GM12878 (cell line): Measurements from ENCODE around the gene TRIM61.
"Not testable (repeated sequence)": the region's sequence is repeated elsewhere in the genome, so short reads cannot be mapped to it uniquely, and the experiment has no call there.

Experiments
- CBX5 ChIP-seq: sonication (generic); IDR thresholded peaks from 2 replicates; pipeline ENCODE4 v1.6.1; 2016; ENCODE audit warnings: low read depth, moderate library complexity, mild to moderate bottlenecking, inconsistent platforms
- CHD2 ChIP-seq: IDR thresholded peaks from 2 replicates; pipeline ENCODE4 v1.6.1; 2011; ENCODE audit warnings: low read depth, low read length, improper control_type of control experiment, borderline replicate concordance
- CREB1 ChIP-seq: IDR thresholded peaks from 2 replicates; pipeline ENCODE4 v1.6.1; 2012; ENCODE audit warnings: low read depth, mild to moderate bottlenecking, inconsistent platforms
- CTCF ChIP-seq, 3 experiments: IDR thresholded peaks in 2 of 3; conservative IDR thresholded peaks in 1 of 3; 2 replicates each; pipeline ENCODE4 v1.5.1; 2011; ENCODE audit warnings: low read depth in 3 of 3, low read length in 3 of 3, mild to moderate bottlenecking in 3 of 3, control low read depth in 2 of 3, moderate library complexity in 2 of 3, inconsistent platforms in 1 of 3, mixed read lengths in 1 of 3; ENCODE audit not compliant: control insufficient read depth in 2 of 3, insufficient read depth in 1 of 3; ENCODE audit errors: extremely low read depth in 1 of 3
- IRF4 ChIP-seq: IDR thresholded peaks from 2 replicates; pipeline ENCODE4 v1.6.1; 2011; ENCODE audit warnings: low read depth, low read length
- POLR2A ChIP-seq: IDR thresholded peaks from 2 replicates; pipeline ENCODE4 v1.6.1; 2011; ENCODE audit warnings: low read depth, mild to moderate bottlenecking, low read length
- RBBP5 ChIP-seq: fragments of 200-600 bp; sonication (generic); conservative IDR thresholded peaks from 2 replicates; pipeline ENCODE4 v1.6.1; 2016
- SREBF1 ChIP-seq: IDR thresholded peaks from 2 replicates; pipeline ENCODE4 v1.6.1; 2012; ENCODE audit warnings: mild to moderate bottlenecking, low read length
- TAF1 ChIP-seq: IDR thresholded peaks from 2 replicates; pipeline ENCODE4 v1.6.1; 2011; ENCODE audit warnings: mild to moderate bottlenecking, low read depth, low read length, borderline replicate concordance
- TCF12 ChIP-seq: IDR thresholded peaks from 2 replicates; pipeline ENCODE4 v1.6.1; 2011; ENCODE audit warnings: low read depth, mild to moderate bottlenecking, low read length
- TF ChIP-seq, protein P1 (sequence below): IDR thresholded peaks from 2 replicates; pipeline ENCODE4 v1.6.1; 2012; ENCODE audit warnings: mild to moderate bottlenecking, low read depth, low read length

GRCh38 chr4:164959421-164959820 lies 18.0 kb downstream of the TRIM61 start:
- not testable (repeated sequence) for TF ChIP-seq CTCF (IDR thresholded peaks at IDR 0.05 in 2 of 3, conservative IDR thresholded peaks at IDR 0.05 in 1 of 3; ENCODE audit: control insufficient read depth in 2 of 3, extremely low read depth in 1 of 3, insufficient read depth in 1 of 3, low read depth in 3 of 3, low read length in 3 of 3); CBX5; SREBF1; TAF1; CHD2; CREB1; TCF12; POLR2A; RBBP5; IRF4
- TF ChIP-seq, protein P1, sequence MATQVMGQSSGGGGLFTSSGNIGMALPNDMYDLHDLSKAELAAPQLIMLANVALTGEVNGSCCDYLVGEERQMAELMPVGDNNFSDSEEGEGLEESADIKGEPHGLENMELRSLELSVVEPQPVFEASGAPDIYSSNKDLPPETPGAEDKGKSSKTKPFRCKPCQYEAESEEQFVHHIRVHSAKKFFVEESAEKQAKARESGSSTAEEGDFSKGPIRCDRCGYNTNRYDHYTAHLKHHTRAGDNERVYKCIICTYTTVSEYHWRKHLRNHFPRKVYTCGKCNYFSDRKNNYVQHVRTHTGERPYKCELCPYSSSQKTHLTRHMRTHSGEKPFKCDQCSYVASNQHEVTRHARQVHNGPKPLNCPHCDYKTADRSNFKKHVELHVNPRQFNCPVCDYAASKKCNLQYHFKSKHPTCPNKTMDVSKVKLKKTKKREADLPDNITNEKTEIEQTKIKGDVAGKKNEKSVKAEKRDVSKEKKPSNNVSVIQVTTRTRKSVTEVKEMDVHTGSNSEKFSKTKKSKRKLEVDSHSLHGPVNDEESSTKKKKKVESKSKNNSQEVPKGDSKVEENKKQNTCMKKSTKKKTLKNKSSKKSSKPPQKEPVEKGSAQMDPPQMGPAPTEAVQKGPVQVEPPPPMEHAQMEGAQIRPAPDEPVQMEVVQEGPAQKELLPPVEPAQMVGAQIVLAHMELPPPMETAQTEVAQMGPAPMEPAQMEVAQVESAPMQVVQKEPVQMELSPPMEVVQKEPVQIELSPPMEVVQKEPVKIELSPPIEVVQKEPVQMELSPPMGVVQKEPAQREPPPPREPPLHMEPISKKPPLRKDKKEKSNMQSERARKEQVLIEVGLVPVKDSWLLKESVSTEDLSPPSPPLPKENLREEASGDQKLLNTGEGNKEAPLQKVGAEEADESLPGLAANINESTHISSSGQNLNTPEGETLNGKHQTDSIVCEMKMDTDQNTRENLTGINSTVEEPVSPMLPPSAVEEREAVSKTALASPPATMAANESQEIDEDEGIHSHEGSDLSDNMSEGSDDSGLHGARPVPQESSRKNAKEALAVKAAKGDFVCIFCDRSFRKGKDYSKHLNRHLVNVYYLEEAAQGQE = not testable (repeated sequence)
